Upper lobe of left lung (tissue), 4 donors: ENCODE results near the gene BTG1.

ENCODE experiments used
- CTCF ChIP-seq, 6 experiments: fragments of 450-650 bp in 4 of 6; fragments of 200-600 bp in 2 of 6; sonication (generic) in 2 of 6; IDR thresholded peaks; one replicate each; pipeline ENCODE4 v1.5.1; 2016 to 2019; ENCODE audit warnings: antibody characterized with exemption in 6 of 6
- EP300 ChIP-seq, 4 donors: sonication (generic); formaldehyde crosslinking; IDR thresholded peaks; one replicate each; pipeline ENCODE4 v1.5.1; 2017; ENCODE audit warnings: antibody characterized with exemption in 4 of 4, control low read depth in 2 of 4
- POLR2AphosphoS5 ChIP-seq, 2 donors: sonication (generic); formaldehyde crosslinking; IDR thresholded peaks; one replicate each; pipeline ENCODE4 v1.5.1; 2017; ENCODE audit warnings: antibody characterized with exemption in 2 of 2

GRCh38 chr12:92147491-92147890 is 1.8 kb upstream of the BTG1 start:
- TF ChIP-seq CTCF (IDR thresholded peaks at IDR 0.05) = no peak
- TF ChIP-seq POLR2AphosphoS5 (IDR thresholded peaks at IDR 0.05) = no peak
- no peak for TF ChIP-seq EP300 (IDR thresholded peaks at IDR 0.05)
